NCI-H1694 treated with DMSO at 0.1 percent for 48 hours (cell line): Measurements from ENCODE around the gene TTC7B.

ENCODE experiments used
- DNase-seq: peaks from one replicate; lab custom pipeline; 2025; lab: John Stamatoyannopoulos, UW

The TTC7B gene

GRCh38 chr14:90508536-90509254 is 307.5 kb downstream of the TTC7B start:
- no peak for DNase-seq

- no peak for DNase-seq
Observed at GRCh38 chr14:90508036-90508435, 308.2 kb downstream of the TTC7B start.

GRCh38 chr14:90507428-90507827 is 308.8 kb downstream of the TTC7B start:
- DNase-seq, result no peak

GRCh38 chr14:90506748-90507147 is 309.5 kb downstream of the TTC7B start:
- no peak for DNase-seq

- no peak for DNase-seq
Observed at GRCh38 chr14:90505531-90505930, 310.7 kb downstream of the TTC7B start.

- DNase-seq, result no peak
Observed at GRCh38 chr14:90504643-90505042, 311.6 kb downstream of the TTC7B start.

GRCh38 chr14:90503582-90503981 is 312.6 kb downstream of the TTC7B start:
- DNase-seq, result no peak

- no peak for DNase-seq
Observed at GRCh38 chr14:90502760-90503159, 313.5 kb downstream of the TTC7B start.

GRCh38 chr14:90500665-90501370 is 315.4 kb downstream of the TTC7B start:
- DNase-seq, result no peak

GRCh38 chr14:90499908-90500664 is 316.1 kb downstream of the TTC7B start:
- no peak for DNase-seq

GRCh38 chr14:90499121-90499520 is 317.1 kb downstream of the TTC7B start:
- DNase-seq, result no peak

- DNase-seq, result no peak
Observed at GRCh38 chr14:90498198-90498597, 318.0 kb downstream of the TTC7B start.

GRCh38 chr14:90496379-90496778 is 319.9 kb downstream of the TTC7B start:
- no peak for DNase-seq

- no peak for DNase-seq
Observed at GRCh38 chr14:90495357-90496276, 320.6 kb downstream of the TTC7B start.

- peak; percentile 25 for DNase-seq
Observed at GRCh38 chr14:90491911-90492531, 324.2 kb downstream of the TTC7B start.

- peak; percentile 48 for DNase-seq
Observed at GRCh38 chr14:90491221-90491885, 324.9 kb downstream of the TTC7B start.

- DNase-seq, result no peak
Observed at GRCh38 chr14:90490720-90491050, 325.5 kb downstream of the TTC7B start.

- DNase-seq, result no peak
Observed at GRCh38 chr14:90489916-90490719, 326.1 kb downstream of the TTC7B start.

GRCh38 chr14:90489306-90489705 is 326.9 kb downstream of the TTC7B start:
- DNase-seq, result no peak

- no peak for DNase-seq
Observed at GRCh38 chr14:90488256-90488655, 328.0 kb downstream of the TTC7B start.
